HepG2 (cell line): ENCODE results near the gene SDC4. TPM values are rescaled to one million over a fixed set of nuclear protein-coding genes. Genes with fewer than 3 reads are reported as not detected.

Source experiments
- DR1 ChIP-seq: sonication (generic); formaldehyde crosslinking; IDR thresholded peaks from 2 replicates; pipeline ENCODE4 v1.8.0; 2021; ENCODE audit warnings: mild to moderate bottlenecking, missing genetic modification reagents, inconsistent platforms
- KDM2A ChIP-seq: sonication (generic); formaldehyde crosslinking; IDR thresholded peaks from 2 replicates; pipeline ENCODE4 v1.4.0; 2020; ENCODE audit warnings: low read depth, missing genetic modification reagents, borderline replicate concordance
- MEIS1 ChIP-seq: sonication (generic); formaldehyde crosslinking; IDR thresholded peaks from 2 replicates; pipeline ENCODE4 v1.9.0; 2021; ENCODE audit warnings: mild to moderate bottlenecking, missing genetic modification reagents, moderate library complexity, borderline replicate concordance
- NCOA5 ChIP-seq: sonication (generic); formaldehyde crosslinking; IDR thresholded peaks from 2 replicates; pipeline ENCODE4 v1.4.0; 2020; ENCODE audit warnings: missing genetic modification reagents
- NFAT5 ChIP-seq: sonication (generic); formaldehyde crosslinking; IDR thresholded peaks from 2 replicates; pipeline ENCODE4 v1.4.0; 2020; ENCODE audit warnings: missing genetic modification reagents
- NFYB ChIP-seq: sonication (generic); formaldehyde crosslinking; IDR thresholded peaks from 2 replicates; pipeline ENCODE4 v1.4.0; 2020; ENCODE audit warnings: missing genetic modification reagents
- PAXIP1 ChIP-seq: sonication (generic); formaldehyde crosslinking; conservative IDR thresholded peaks from 2 replicates; pipeline ENCODE4 v1.4.0; 2020; ENCODE audit warnings: mild to moderate bottlenecking, missing genetic modification reagents, moderate library complexity
- SRSF4 ChIP-seq: fragments of 200-400 bp; formaldehyde crosslinking; IDR thresholded peaks from one replicate; pipeline ENCODE4 v1.6.1; 2018; ENCODE audit warnings: mild to moderate bottlenecking, low read depth, low read length, moderate library complexity; ENCODE audit not compliant: poor library complexity, severe bottlenecking
- ZNF225 ChIP-seq: sonication (generic); formaldehyde crosslinking; IDR thresholded peaks from 2 replicates; pipeline ENCODE4 v1.4.0; 2020; ENCODE audit warnings: mild to moderate bottlenecking, missing genetic modification reagents
- ZNF276 ChIP-seq: sonication (generic); formaldehyde crosslinking; IDR thresholded peaks from 2 replicates; pipeline ENCODE4 v1.4.0; 2020; ENCODE audit warnings: mild to moderate bottlenecking, low read depth, missing genetic modification reagents
- ZNF672 ChIP-seq: sonication (generic); formaldehyde crosslinking; IDR thresholded peaks from 2 replicates; pipeline ENCODE4 v1.8.1; 2022; ENCODE audit warnings: missing genetic modification reagents
- ZNF781 ChIP-seq: sonication (generic); formaldehyde crosslinking; IDR thresholded peaks from 2 replicates; pipeline ENCODE4 v1.5.1; 2020; ENCODE audit warnings: borderline replicate concordance, mild to moderate bottlenecking, missing genetic modification reagents; ENCODE audit errors: not compliant biosample characterization
- ZZZ3 ChIP-seq: sonication (generic); formaldehyde crosslinking; IDR thresholded peaks from 2 replicates; pipeline ENCODE4 v1.4.0; 2020; ENCODE audit warnings: missing genetic modification reagents, mild to moderate bottlenecking, borderline replicate concordance
- polyA plus RNA-seq, 8 experiments: library from polyadenylated mRNA; depleted of rRNA in 3 of 8; stranded (reverse) in 7 of 8; unstranded in 1 of 8; fragments of >200 nt; fragmentation: Illumina TruSeq in 4 of 8; extraction: Trizol in 4 of 8; gene quantifications; 2 replicates each; pipeline versions ENCODE4 v1.2.1 to v1.2.3, GENCODE V29; 2011 to 2016; ENCODE audit warnings: low read depth in 4 of 8, missing spikeins in 1 of 8, mixed read lengths in 1 of 8; ENCODE audit not compliant: insufficient read depth in 1 of 8
- total RNA-seq, 5 experiments: library from RNA; depleted of rRNA; stranded (reverse); fragments of >200 nt; fragmentation: Illumina TruSeq; extraction: Trizol; gene quantifications; 2 replicates each; pipeline ENCODE4 v1.2.3, GENCODE V29; 2016; ENCODE audit warnings: low read depth in 1 of 5
- TF ChIP-seq, protein P1 (sequence below): sonication (generic); formaldehyde crosslinking; IDR thresholded peaks from 2 replicates; pipeline ENCODE4 v1.4.0; 2020; ENCODE audit warnings: mild to moderate bottlenecking, missing genetic modification reagents
- TF ChIP-seq, protein P2 (sequence below): sonication (generic); formaldehyde crosslinking; IDR thresholded peaks from 2 replicates; pipeline ENCODE4 v1.8.1; 2023; ENCODE audit warnings: mild to moderate bottlenecking, missing genetic modification reagents

Gene SDC4
- total and polyA plus RNA-seq, 2 of the 13 experiments (the other 11 are each of a cell fraction or from before 2014, with no cell fraction given): 49.0 to 65.1 TPM

DNA sequence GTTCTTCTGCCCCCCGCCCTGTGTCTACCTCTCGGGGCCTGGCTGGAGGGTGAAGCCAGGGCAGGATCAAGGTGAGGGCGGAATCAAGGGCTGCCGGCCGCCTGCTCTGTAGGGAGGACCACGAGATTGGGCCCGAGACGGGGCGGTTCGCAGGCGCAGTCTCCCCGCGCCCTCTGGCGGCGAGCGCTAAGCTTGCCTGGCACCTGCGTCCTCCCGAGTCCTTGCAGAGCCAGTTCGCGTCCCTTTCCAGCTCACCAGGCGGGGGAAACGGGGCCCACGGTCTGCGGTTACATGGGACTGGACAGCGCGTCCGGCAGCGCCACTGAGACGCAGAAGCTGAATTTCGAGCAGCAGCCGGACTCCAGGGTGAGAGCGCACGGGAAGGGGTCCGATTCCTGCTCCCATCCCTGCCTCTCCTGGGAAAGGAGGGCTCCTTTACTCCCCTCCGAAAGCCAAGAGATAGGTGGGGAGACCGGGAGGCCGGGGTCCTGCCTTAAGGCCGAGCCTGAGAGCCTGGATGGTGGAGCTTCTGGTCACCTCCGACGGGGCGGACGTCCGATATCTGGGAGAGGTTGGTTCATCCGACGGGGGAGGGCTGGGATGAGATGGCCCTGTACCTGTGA, 36.5 kb downstream of the SDC4 start (continued):
- TF ChIP-seq, protein P1, sequence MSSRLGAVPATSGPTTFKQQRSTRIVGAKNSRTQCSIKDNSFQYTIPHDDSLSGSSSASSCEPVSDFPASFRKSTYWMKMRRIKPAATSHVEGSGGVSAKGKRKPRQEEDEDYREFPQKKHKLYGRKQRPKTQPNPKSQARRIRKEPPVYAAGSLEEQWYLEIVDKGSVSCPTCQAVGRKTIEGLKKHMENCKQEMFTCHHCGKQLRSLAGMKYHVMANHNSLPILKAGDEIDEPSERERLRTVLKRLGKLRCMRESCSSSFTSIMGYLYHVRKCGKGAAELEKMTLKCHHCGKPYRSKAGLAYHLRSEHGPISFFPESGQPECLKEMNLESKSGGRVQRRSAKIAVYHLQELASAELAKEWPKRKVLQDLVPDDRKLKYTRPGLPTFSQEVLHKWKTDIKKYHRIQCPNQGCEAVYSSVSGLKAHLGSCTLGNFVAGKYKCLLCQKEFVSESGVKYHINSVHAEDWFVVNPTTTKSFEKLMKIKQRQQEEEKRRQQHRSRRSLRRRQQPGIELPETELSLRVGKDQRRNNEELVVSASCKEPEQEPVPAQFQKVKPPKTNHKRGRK (CRISPR knock-in tag): no peak
- no peak for TF ChIP-seq ZNF781
- peak; percentile 75 for TF ChIP-seq KDM2A (CRISPR knock-in tag)
- TF ChIP-seq DR1 (CRISPR knock-in tag): no peak
- TF ChIP-seq MEIS1 (CRISPR knock-in tag): peak; percentile 49; the same call in 1 of the 2 replicates
- no peak for TF ChIP-seq NFYB (CRISPR knock-in tag)
- no peak for TF ChIP-seq PAXIP1 (CRISPR knock-in tag)
- no peak; the same call in 1 of the 2 replicates for TF ChIP-seq ZNF225 (CRISPR knock-in tag)
- TF ChIP-seq ZNF672 (CRISPR knock-in tag): 0 out of 2 replicates have a peak, but pooled peaks have one; percentile 26
- TF ChIP-seq NFAT5: no peak
- no peak for TF ChIP-seq SRSF4
- no peak for TF ChIP-seq ZNF276 (CRISPR knock-in tag)
- TF ChIP-seq, protein P2, sequence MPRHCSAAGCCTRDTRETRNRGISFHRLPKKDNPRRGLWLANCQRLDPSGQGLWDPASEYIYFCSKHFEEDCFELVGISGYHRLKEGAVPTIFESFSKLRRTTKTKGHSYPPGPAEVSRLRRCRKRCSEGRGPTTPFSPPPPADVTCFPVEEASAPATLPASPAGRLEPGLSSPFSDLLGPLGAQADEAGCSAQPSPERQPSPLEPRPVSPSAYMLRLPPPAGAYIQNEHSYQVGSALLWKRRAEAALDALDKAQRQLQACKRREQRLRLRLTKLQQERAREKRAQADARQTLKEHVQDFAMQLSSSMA (CRISPR knock-in tag): no peak
- no peak for TF ChIP-seq ZZZ3
- TF ChIP-seq NCOA5 (CRISPR knock-in tag): no peak
